IMR-90 (cell line): Measurements from ENCODE around the gene CDH13. TPM values are rescaled to one million over a fixed set of nuclear protein-coding genes. Genes with fewer than 3 reads are reported as not detected.

Experiments
- ATAC-seq: fragments of 200-7000 bp; cut with Tn5 transposase; 2 replicates; pipeline ENCODE4 v1.9.1; 2020; ENCODE audit warnings: low read depth, mild to moderate bottlenecking, moderate library complexity
- BruUV-seq: library from RNA; stranded (reverse); fragments of 400-500 nt; replicated peaks from 2 replicates; lab custom pipeline; 2021; lab: Mats Ljungman, UMichigan
- CTCF ChIA-PET: fragments of 300-600 bp; formaldehyde crosslinking; extraction: SDS; loops from one replicate; lab custom pipeline; 2021; ENCODE audit warnings: antibody characterized with exemption; lab: Yijun Ruan, JAX
- POLR2A ChIA-PET: fragments of 300-600 bp; sonication (Branson Sonifier 250); formaldehyde crosslinking; loops from one replicate; lab custom pipeline; 2022; ENCODE audit warnings: antibody characterized with exemption; ENCODE audit not compliant: unreplicated experiment; lab: Charles Lee
- DNase-seq: peaks from one replicate; pipeline ENCODE4 v3.0.0; 2013
- H2AFZ ChIP-seq: replicated peaks from 2 replicates; pipeline ENCODE3; 2013; ENCODE audit warnings: low read length, mild to moderate bottlenecking; ENCODE audit not compliant: poor library complexity
- H2AK5ac ChIP-seq: 2 replicates; pipeline ENCODE4 v1.6.1; 2013; ENCODE audit warnings: low read depth, low read length, inconsistent platforms
- H2AK9ac ChIP-seq: replicated peaks from 2 replicates; pipeline ENCODE3; 2013; ENCODE audit warnings: mild to moderate bottlenecking, low read depth, low read length, moderate library complexity; ENCODE audit not compliant: poor library complexity
- H2BK120ac ChIP-seq: 2 replicates; pipeline ENCODE4 v1.6.1; 2013; ENCODE audit warnings: low read depth, low read length, inconsistent platforms
- H2BK15ac ChIP-seq: 3 replicates; pipeline ENCODE4 v1.6.1; 2013; ENCODE audit warnings: low read depth, low read length, inconsistent platforms
- H2BK20ac ChIP-seq: 2 replicates; pipeline ENCODE4 v1.6.1; 2013; ENCODE audit warnings: low read depth, mild to moderate bottlenecking, inconsistent platforms, low read length, moderate library complexity
- H2BK5ac ChIP-seq: 2 replicates; pipeline ENCODE4 v1.6.1; 2013; ENCODE audit warnings: mild to moderate bottlenecking, low read depth, low read length, inconsistent platforms; ENCODE audit not compliant: poor library complexity, severe bottlenecking
- H3K14ac ChIP-seq: replicated peaks from 2 replicates; pipeline ENCODE4 v1.6.1; 2013; ENCODE audit warnings: low read depth, low read length, inconsistent platforms
- H3K18ac ChIP-seq: 2 replicates; pipeline ENCODE4 v1.6.1; 2013; ENCODE audit warnings: low read depth, low read length, control low read depth
- H3K23ac ChIP-seq: 2 replicates; pipeline ENCODE4 v1.6.1; 2013; ENCODE audit warnings: low read depth, low read length, inconsistent platforms
- H3K27ac ChIP-seq: 2 replicates; pipeline ENCODE4 v1.5.1; 2013; ENCODE audit warnings: mild to moderate bottlenecking, control low read depth, low read length; ENCODE audit not compliant: insufficient read depth
- H3K27me3 ChIP-seq: 2 replicates; pipeline ENCODE4 v1.6.1; 2013; ENCODE audit warnings: low read length; ENCODE audit not compliant: control insufficient read depth, insufficient read depth
- H3K36me3 ChIP-seq: 2 replicates; pipeline ENCODE4 v1.6.1; 2013; ENCODE audit warnings: low read length, mixed read lengths; ENCODE audit not compliant: control insufficient read depth, insufficient read depth
- H3K4ac ChIP-seq: 2 replicates; pipeline ENCODE4 v1.6.1; 2013; ENCODE audit warnings: low read depth, low read length, inconsistent platforms
- H3K4me1 ChIP-seq: 2 replicates; pipeline ENCODE4 v1.6.1; 2013; ENCODE audit warnings: low read length, mixed read lengths; ENCODE audit not compliant: control insufficient read depth, insufficient read depth
- H3K4me2 ChIP-seq: 2 replicates; pipeline ENCODE4 v1.6.1; 2013; ENCODE audit warnings: low read depth, mild to moderate bottlenecking, control low read depth, low read length, moderate library complexity
- H3K4me3 ChIP-seq: 2 replicates; pipeline ENCODE4 v1.5.1; 2013; ENCODE audit warnings: low read depth, mild to moderate bottlenecking, control low read depth, low read length, moderate library complexity; ENCODE audit not compliant: insufficient read depth
- H3K56ac ChIP-seq: 2 replicates; pipeline ENCODE4 v1.6.1; 2013; ENCODE audit warnings: low read length, inconsistent platforms; ENCODE audit not compliant: insufficient read depth; ENCODE audit errors: extremely low read depth
- H3K79me1 ChIP-seq, 2 experiments: 2 replicates each; pipeline ENCODE4 v1.6.1; 2013; ENCODE audit warnings: low read length in 2 of 2, inconsistent platforms in 1 of 2, low read depth in 1 of 2
- H3K9ac ChIP-seq: 2 replicates; pipeline ENCODE4 v1.6.1; 2013; ENCODE audit warnings: low read depth, low read length, control low read depth
- H3K9me1 ChIP-seq: 2 replicates; pipeline ENCODE4 v1.6.1; 2013; ENCODE audit warnings: low read length, inconsistent platforms; ENCODE audit not compliant: insufficient read depth
- H3K9me3 ChIP-seq: 2 replicates; pipeline ENCODE4 v1.6.1; 2013; ENCODE audit warnings: low read length; ENCODE audit not compliant: control insufficient read depth, insufficient read depth
- H4K20me1 ChIP-seq: 2 replicates; pipeline ENCODE4 v1.6.1; 2013; ENCODE audit warnings: low read length, inconsistent platforms; ENCODE audit not compliant: insufficient read depth
- H4K5ac ChIP-seq: 2 replicates; pipeline ENCODE4 v1.6.1; 2013; ENCODE audit warnings: mild to moderate bottlenecking, low read depth, low read length, control low read depth
- H4K8ac ChIP-seq, 2 experiments: 2 replicates each; pipeline ENCODE4 v1.6.1; 2013; ENCODE audit warnings: low read depth in 2 of 2, low read length in 2 of 2, control low read depth in 1 of 2, inconsistent platforms in 1 of 2
- H4K91ac ChIP-seq: 2 replicates; pipeline ENCODE4 v1.6.1; 2013; ENCODE audit warnings: low read depth, low read length, inconsistent platforms; ENCODE audit not compliant: insufficient read depth
- BHLHE40 ChIP-seq: fragments of 150-350 bp; IDR thresholded peaks from 2 replicates; pipeline ENCODE4 v1.6.1; 2016; ENCODE audit warnings: mild to moderate bottlenecking, low read depth, low read length
- CEBPB ChIP-seq: IDR thresholded peaks from 2 replicates; pipeline ENCODE4 v1.6.1; 2012; ENCODE audit warnings: low read depth, low read length, improper control_type of control experiment
- CHD1 ChIP-seq: IDR thresholded peaks from 2 replicates; pipeline ENCODE4 v1.6.1; 2012; ENCODE audit warnings: low read depth, low read length, improper control_type of control experiment
- FOS ChIP-seq: fragments of 150-350 bp; IDR thresholded peaks from 2 replicates; pipeline ENCODE4 v1.6.1; 2016; ENCODE audit warnings: low read depth, low read length
- MAFK ChIP-seq: IDR thresholded peaks from 2 replicates; pipeline ENCODE4 v1.6.1; 2012; ENCODE audit warnings: low read depth, low read length, improper control_type of control experiment
- MAZ ChIP-seq: IDR thresholded peaks from 2 replicates; pipeline ENCODE4 v1.6.1; 2012; ENCODE audit warnings: low read depth, mild to moderate bottlenecking, low read length, improper control_type of control experiment, moderate library complexity, borderline replicate concordance
- MXI1 ChIP-seq: IDR thresholded peaks from 2 replicates; pipeline ENCODE4 v1.6.1; 2012; ENCODE audit warnings: low read depth, mild to moderate bottlenecking, low read length, moderate library complexity, borderline replicate concordance
- NFE2L2 ChIP-seq: fragments of 150-350 bp; IDR thresholded peaks from 2 replicates; pipeline ENCODE4 v1.6.1; 2016; ENCODE audit warnings: low read depth, mild to moderate bottlenecking, low read length
- POLR2A ChIP-seq: IDR thresholded peaks from 2 replicates; pipeline ENCODE4 v1.6.1; 2012; ENCODE audit warnings: mild to moderate bottlenecking, low read depth, low read length
- RAD21 ChIP-seq: IDR thresholded peaks from 2 replicates; pipeline ENCODE4 v1.6.1; 2012; ENCODE audit warnings: low read length, improper control_type of control experiment
- RCOR1 ChIP-seq: IDR thresholded peaks from 2 replicates; pipeline ENCODE4 v1.6.1; 2012; ENCODE audit warnings: mild to moderate bottlenecking, low read length, improper control_type of control experiment; ENCODE audit not compliant: insufficient replicate concordance
- RFX5 ChIP-seq: IDR thresholded peaks from 2 replicates; pipeline ENCODE4 v1.8.0; 2012; ENCODE audit warnings: low read depth, mild to moderate bottlenecking, low read length, moderate library complexity
- SMC3 ChIP-seq: fragments of 150-350 bp; IDR thresholded peaks from 2 replicates; pipeline ENCODE4 v1.6.1; 2016; ENCODE audit warnings: low read depth, mild to moderate bottlenecking, antibody characterized with exemption, low read length, moderate library complexity
- WGBS, 2 experiments: methylation state at CpG; one replicate each; pipeline versions ENCODE4 v1.1.5 to v1.1.7; 2013; ENCODE audit warnings: missing lambda C conversion rate in 2 of 2; ENCODE audit not compliant: insufficient read length in 1 of 2; ENCODE audit errors: extremely low coverage in 2 of 2; 5-methylcytosine and 5-hydroxymethylcytosine counted together
- dilution Hi-C: fragments of 300-500 bp; cut with HindIII; formaldehyde crosslinking; loops from one replicate; pipeline ENCODE4 v1.14.3; 2018; ENCODE audit warnings: low sequenced_read_pairs; ENCODE audit not compliant: unreplicated experiment
- in situ Hi-C: fragments of 300-500 bp; cut with MboI; formaldehyde crosslinking; loops from 3 replicates; pipeline ENCODE4 v1.14.3; 2019; ENCODE audit warnings: low sequenced_read_pairs, inconsistent platforms, mixed read lengths
- intact Hi-C: fragments of 100-400 bp; cut with micrococcal nuclease; formaldehyde crosslinking; loops from 2 replicates; pipeline ENCODE4 v1.10.0; 2022
- polyA plus RNA-seq, 3 experiments: library from polyadenylated mRNA; depleted of rRNA; stranded (reverse); fragments of >200 nt; gene quantifications; 2 replicates each; pipeline ENCODE4 v1.2.3, GENCODE V29; 2012; ENCODE audit warnings: low replicate concordance in 1 of 3
- total RNA-seq: library from RNA; depleted of rRNA; stranded (reverse); fragments of >200 nt; gene quantifications from 2 replicates; pipeline ENCODE4 v1.2.3, GENCODE V29; 2012
- TF ChIP-seq, protein P1 (sequence below): fragments of 150-350 bp; IDR thresholded peaks from 2 replicates; pipeline ENCODE4 v1.6.1; 2016; ENCODE audit warnings: low read depth, mild to moderate bottlenecking, low read length, moderate library complexity, borderline replicate concordance
- TF ChIP-seq, protein P2 (sequence below): conservative IDR thresholded peaks from 2 replicates; pipeline ENCODE4 v1.5.1; 2012; ENCODE audit warnings: mild to moderate bottlenecking, low read depth, low read length, improper control_type of control experiment
- TF ChIP-seq, protein P3 (sequence below): fragments of 150-350 bp; IDR thresholded peaks from 2 replicates; pipeline ENCODE4 v1.6.1; 2017; ENCODE audit warnings: mild to moderate bottlenecking, antibody characterized with exemption, low read length, low read depth

The CDH13 gene
- total and polyA plus RNA-seq, 2 of the 4 experiments (the other 2 are of a cell fraction) = 61.6 to 74.7 TPM

DNA sequence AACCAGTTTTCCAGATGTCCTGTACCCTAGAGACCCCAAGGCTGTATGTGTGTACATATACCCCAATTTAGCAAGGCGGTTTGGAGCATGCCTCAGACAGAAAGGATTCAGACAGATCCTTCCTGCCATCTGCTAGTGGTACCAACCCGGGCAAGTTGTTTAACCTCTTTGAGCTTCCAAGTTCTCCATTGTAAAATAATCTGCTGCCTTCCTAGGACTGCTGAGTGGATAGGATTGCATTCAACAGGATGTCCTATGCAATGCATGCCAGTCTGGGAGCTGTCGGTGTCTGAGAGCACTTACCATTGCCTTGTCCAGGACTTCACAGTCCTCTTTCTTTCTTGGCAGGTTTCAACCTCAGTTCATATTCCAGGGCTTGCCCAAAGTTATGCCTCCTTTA lies 1.9 kb downstream of the CDH13 start:
- H3K4me3 ChIP-seq = no peak overlapping the region
- ATAC-seq (no peak), DNase-seq (no peak)
- H3K4me1 ChIP-seq = peaks cover 18% of the 10 kb centered on the region
- TF ChIP-seq RFX5 (no peak), CHD1 (no peak), CEBPB (no peak), MXI1 (no peak), RAD21 (no peak), BHLHE40 (no peak), SMC3 (no peak), POLR2A (no peak), MAFK (no peak), RCOR1 (no peak), FOS (no peak), NFE2L2 (no peak), MAZ (no peak)
- TF ChIP-seq, protein P1, sequence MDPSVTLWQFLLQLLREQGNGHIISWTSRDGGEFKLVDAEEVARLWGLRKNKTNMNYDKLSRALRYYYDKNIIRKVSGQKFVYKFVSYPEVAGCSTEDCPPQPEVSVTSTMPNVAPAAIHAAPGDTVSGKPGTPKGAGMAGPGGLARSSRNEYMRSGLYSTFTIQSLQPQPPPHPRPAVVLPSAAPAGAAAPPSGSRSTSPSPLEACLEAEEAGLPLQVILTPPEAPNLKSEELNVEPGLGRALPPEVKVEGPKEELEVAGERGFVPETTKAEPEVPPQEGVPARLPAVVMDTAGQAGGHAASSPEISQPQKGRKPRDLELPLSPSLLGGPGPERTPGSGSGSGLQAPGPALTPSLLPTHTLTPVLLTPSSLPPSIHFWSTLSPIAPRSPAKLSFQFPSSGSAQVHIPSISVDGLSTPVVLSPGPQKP = no peak
- TF ChIP-seq, protein P2, sequence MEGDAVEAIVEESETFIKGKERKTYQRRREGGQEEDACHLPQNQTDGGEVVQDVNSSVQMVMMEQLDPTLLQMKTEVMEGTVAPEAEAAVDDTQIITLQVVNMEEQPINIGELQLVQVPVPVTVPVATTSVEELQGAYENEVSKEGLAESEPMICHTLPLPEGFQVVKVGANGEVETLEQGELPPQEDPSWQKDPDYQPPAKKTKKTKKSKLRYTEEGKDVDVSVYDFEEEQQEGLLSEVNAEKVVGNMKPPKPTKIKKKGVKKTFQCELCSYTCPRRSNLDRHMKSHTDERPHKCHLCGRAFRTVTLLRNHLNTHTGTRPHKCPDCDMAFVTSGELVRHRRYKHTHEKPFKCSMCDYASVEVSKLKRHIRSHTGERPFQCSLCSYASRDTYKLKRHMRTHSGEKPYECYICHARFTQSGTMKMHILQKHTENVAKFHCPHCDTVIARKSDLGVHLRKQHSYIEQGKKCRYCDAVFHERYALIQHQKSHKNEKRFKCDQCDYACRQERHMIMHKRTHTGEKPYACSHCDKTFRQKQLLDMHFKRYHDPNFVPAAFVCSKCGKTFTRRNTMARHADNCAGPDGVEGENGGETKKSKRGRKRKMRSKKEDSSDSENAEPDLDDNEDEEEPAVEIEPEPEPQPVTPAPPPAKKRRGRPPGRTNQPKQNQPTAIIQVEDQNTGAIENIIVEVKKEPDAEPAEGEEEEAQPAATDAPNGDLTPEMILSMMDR = no peak
- TF ChIP-seq, protein P3, sequence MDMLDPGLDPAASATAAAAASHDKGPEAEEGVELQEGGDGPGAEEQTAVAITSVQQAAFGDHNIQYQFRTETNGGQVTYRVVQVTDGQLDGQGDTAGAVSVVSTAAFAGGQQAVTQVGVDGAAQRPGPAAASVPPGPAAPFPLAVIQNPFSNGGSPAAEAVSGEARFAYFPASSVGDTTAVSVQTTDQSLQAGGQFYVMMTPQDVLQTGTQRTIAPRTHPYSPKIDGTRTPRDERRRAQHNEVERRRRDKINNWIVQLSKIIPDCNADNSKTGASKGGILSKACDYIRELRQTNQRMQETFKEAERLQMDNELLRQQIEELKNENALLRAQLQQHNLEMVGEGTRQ = no peak
- peaks cover 20% of the 10 kb centered on the region for H3K9me1 ChIP-seq
- no TSS peak for BruUV-seq
- peak overlapping the region; percentile 71 for H2BK20ac ChIP-seq
- H3K9me3 ChIP-seq = no peaks in the 10 kb centered on the region
- intact Hi-C loops (loop anchor here (10.0 kb wide), 2 partner anchors 364 to 726 kb away; no protein-coding TSS in a partner anchor), in situ Hi-C loops (loop anchor here (10.0 kb wide), 1 partner anchor 586 kb away; no protein-coding TSS in a partner anchor), dilution Hi-C loops (no loop called here)
- H4K91ac ChIP-seq = peak overlapping the region; percentile 39
- POLR2A ChIA-PET = no interaction called here
- H2BK120ac ChIP-seq = peak overlapping the region; percentile 65
- peak overlapping the region; percentile 88 for H3K14ac ChIP-seq
- peak overlapping the region; percentile 37; the same call in 1 of the 2 replicates for H3K56ac ChIP-seq
- H2BK5ac ChIP-seq = peak overlapping the region; percentile 6
- peak overlapping the region; percentile 84 for H3K4me2 ChIP-seq
- peaks cover 8% of the 10 kb centered on the region; the same call in 1 of the 2 replicates for H3K27me3 ChIP-seq
- WGBS, 2 experiments = no CpG with 5 or more reads among the region's 3 CpGs
- H3K23ac ChIP-seq = peak overlapping the region; percentile 94
- no peaks in the 10 kb centered on the region for H3K36me3 ChIP-seq
- peak overlapping the region; percentile 1; the same call in 1 of the 3 replicates for H2BK15ac ChIP-seq
- peak overlapping the region; percentile 9 to 72; a peak in 3 of 4 replicates for H4K8ac ChIP-seq
- no peak overlapping the region for H3K9ac ChIP-seq
- peak overlapping the region; percentile 76 for H2AK5ac ChIP-seq
- peak overlapping the region; percentile 84 for H3K4ac ChIP-seq
- H3K27ac ChIP-seq = no peak overlapping the region
- peak overlapping the region; percentile 23 for H2AFZ ChIP-seq
- CTCF ChIA-PET = no interaction called here
- no peaks in the 10 kb centered on the region for H4K20me1 ChIP-seq
- H3K18ac ChIP-seq = peak overlapping the region; percentile 10; the same call in 1 of the 2 replicates
- no peak overlapping the region for H4K5ac ChIP-seq
- peaks cover 33 to 51% of the 10 kb centered on the region in 2 experiments for H3K79me1 ChIP-seq
- peak overlapping the region; percentile 92 for H2AK9ac ChIP-seq
